ENCODE data around the gene KAT6B. TPM values are rescaled to one million over a fixed set of nuclear protein-coding genes. Genes with fewer than 3 reads are reported as not detected.
"Not testable (repeated sequence)": the region's sequence is repeated elsewhere in the genome, so short reads cannot be mapped to it uniquely, and the experiment has no call there.

KAT6B gene
- total and polyA plus RNA-seq, 2 of the 8 experiments (the other 6 are each of a cell fraction or from before 2014, with no cell fraction given) = 7.3 to 30.8 TPM

DNA sequence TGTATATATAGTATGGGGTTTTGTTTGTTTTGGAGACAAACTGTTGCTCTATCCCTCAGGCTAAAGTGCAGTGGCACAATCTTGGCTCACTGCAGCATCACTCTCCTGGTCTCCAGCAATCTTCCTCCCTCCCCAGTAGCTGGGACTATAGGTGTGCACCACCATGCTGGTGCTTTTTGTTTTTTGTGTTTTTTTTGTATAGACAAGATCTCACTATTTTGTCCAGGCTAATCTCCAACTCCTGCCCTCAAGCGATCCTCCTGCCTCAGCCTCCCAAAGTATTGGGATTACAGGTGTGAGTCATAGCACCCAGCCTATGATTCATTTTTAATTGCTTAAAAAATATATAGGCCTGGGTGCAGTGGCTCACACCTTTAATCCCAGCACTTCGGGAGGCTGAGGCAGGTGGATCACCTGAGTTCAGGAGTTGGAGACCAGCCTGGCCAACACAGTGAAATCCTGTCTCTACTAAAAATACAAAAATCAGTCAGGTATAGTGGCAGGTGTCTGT is 229.6 kb downstream of the KAT6B start:
- H3K18ac ChIP-seq (ENCODE audit: extremely low read depth, low read length); H2AK5ac ChIP-seq (ENCODE audit: low read depth, low read length); H3K9ac ChIP-seq (replicated peaks in 1 of 4; ENCODE audit: extremely low read depth in 1 of 4, low read depth in 3 of 4, low read length in 3 of 4); H3K23ac ChIP-seq (ENCODE audit: insufficient read length); H4K5ac ChIP-seq (ENCODE audit: insufficient read length, low read depth, low read length); H3K79me1 ChIP-seq (ENCODE audit: low read depth, low read length); H3K36me3 ChIP-seq (ENCODE audit: control insufficient read depth in 2 of 4, insufficient read depth in 4 of 4, low read length in 3 of 4); H3K79me2 ChIP-seq (ENCODE audit: control insufficient read depth in 1 of 2, insufficient read depth in 2 of 2, low read length in 2 of 2); DNase-seq (ENCODE audit: low read depth in 1 of 2, low spot score in 2 of 2); H3K27me3 ChIP-seq (replicated peaks in 1 of 4; ENCODE audit: control insufficient read depth in 3 of 4, extremely low read depth in 1 of 4, insufficient read depth in 3 of 4, low read length in 3 of 4); H2BK12ac ChIP-seq (ENCODE audit: low read depth, low read length); H2BK5ac ChIP-seq (ENCODE audit: low read depth, low read length); H3K4me3 ChIP-seq (ENCODE audit: extremely low read depth in 1 of 4, insufficient read depth in 2 of 4, low read depth in 3 of 4, low read length in 4 of 4); CTCF ChIA-PET (ENCODE audit: partially characterized antibody); H3K9me3 ChIP-seq (ENCODE audit: insufficient read depth in 2 of 2, low read depth in 1 of 2, low read length in 1 of 2); H3K4me2 ChIP-seq (ENCODE audit: insufficient read depth in 1 of 2, low read depth in 2 of 2, low read length in 2 of 2); POLR2A ChIA-PET (ENCODE audit: partially characterized antibody); H4K20me1 ChIP-seq (replicated peaks in 1 of 2; ENCODE audit: control insufficient read depth in 1 of 2, insufficient read depth in 2 of 2, low read length in 2 of 2); H3K27ac ChIP-seq (ENCODE audit: low read depth, low read length); H4K8ac ChIP-seq (ENCODE audit: extremely low read depth, insufficient read depth, low read length); H2BK15ac ChIP-seq (ENCODE audit: low read length); H4K91ac ChIP-seq (replicated peaks; ENCODE audit: insufficient read length, low read length); H3K56ac ChIP-seq (replicated peaks; ENCODE audit: insufficient read length, low read depth, low read length); H3K23me2 ChIP-seq (ENCODE audit: low read depth, low read length); H2BK120ac ChIP-seq (replicated peaks; ENCODE audit: low read depth, low read length); H3K14ac ChIP-seq (ENCODE audit: insufficient read length); H3K4ac ChIP-seq (replicated peaks; ENCODE audit: insufficient read length, low read depth, low read length); H2BK20ac ChIP-seq (ENCODE audit: low read length); FAIRE-seq; H2AFZ ChIP-seq (ENCODE audit: low read length); H3K4me1 ChIP-seq (replicated peaks in 1 of 4; ENCODE audit: control insufficient read depth in 3 of 4, insufficient read depth in 4 of 4, low read length in 3 of 4): not testable (repeated sequence)
- WGBS, 2 experiments (ENCODE audit: extremely low coverage in 1 of 2, insufficient coverage in 1 of 2, insufficient read length in 1 of 2, insufficient replicate concordance in 2 of 2, low coverage in 1 of 2, low lambda C conversion rate in 2 of 2, missing lambda C conversion rate in 1 of 2) = 84% methylated on average over 2 of the region's 2 CpGs; no CpG with 5 or more reads in 1 of the 2 experiments

Measured in H1 (cell line).